ENCODE measurements around the gene MAPK7.

The MAPK7 gene

GRCh38 chr17:19377602-19378415 is 489 bp upstream of the MAPK7 start:
- peak; percentile 76 to 90 for DNase-seq (ENCODE audit: low read depth in 2 of 2, low spot score in 1 of 2)

DNA sequence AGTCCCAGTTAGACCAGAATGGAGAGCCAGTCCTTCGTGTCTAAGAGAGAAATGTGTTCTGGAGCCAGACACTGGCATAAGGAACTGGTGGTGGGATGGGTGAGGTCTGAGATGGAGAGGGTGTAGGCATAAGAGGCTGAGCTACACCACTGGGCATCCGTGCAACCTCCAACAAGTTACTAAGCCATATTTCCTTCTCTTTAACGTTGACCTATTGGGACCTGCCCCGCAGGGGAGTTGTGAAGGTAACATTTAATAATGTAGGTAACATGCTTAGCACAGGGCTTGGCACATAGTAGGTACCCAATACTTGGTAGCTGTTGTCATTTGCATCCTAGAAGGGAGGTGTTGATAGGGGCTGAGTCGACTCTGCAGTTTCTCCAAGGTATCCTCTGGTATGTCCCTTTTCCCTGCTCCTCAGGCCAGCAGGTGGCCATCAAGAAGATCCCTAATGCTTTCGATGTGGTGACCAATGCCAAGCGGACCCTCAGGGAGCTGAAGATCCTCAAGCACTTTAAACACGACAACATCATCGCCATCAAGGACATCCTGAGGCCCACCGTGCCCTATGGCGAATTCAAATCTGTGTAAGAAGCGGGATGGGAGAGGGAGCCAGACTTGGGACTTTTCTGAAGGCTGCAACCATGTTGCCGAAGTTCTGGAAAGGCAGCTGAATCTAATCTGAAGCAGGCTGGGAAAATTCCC is 1.2 kb downstream of the MAPK7 start:
- DNase-seq (ENCODE audit: low read depth in 2 of 2, low spot score in 1 of 2): no peak

- DNase-seq (ENCODE audit: low read depth in 2 of 2, low spot score in 1 of 2): no peak
These were observed 2.4 kb downstream of the MAPK7 start for GRCh38 chr17:19380481-19381301.

- DNase-seq (ENCODE audit: low read depth in 2 of 2, low spot score in 1 of 2): no peak
These were observed 3.1 kb downstream of the MAPK7 start for GRCh38 chr17:19381361-19381740.

DNA sequence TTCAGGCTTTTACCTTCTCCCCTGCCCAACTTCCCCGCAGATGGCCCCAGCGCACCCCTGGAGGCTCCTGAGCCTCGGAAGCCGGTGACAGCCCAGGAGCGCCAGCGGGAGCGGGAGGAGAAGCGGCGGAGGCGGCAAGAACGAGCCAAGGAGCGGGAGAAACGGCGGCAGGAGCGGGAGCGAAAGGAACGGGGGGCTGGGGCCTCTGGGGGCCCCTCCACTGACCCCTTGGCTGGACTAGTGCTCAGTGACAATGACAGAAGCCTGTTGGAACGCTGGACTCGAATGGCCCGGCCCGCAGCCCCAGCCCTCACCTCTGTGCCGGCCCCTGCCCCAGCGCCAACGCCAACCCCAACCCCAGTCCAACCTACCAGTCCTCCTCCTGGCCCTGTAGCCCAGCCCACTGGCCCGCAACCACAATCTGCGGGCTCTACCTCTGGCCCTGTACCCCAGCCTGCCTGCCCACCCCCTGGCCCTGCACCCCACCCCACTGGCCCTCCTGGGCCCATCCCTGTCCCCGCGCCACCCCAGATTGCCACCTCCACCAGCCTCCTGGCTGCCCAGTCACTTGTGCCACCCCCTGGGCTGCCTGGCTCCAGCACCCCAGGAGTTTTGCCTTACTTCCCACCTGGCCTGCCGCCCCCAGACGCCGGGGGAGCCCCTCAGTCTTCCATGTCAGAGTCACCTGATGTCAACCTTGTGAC is 3.6 kb downstream of the MAPK7 start:
- DNase-seq (ENCODE audit: low read depth in 2 of 2, low spot score in 1 of 2): no peak

GRCh38 chr17:19382531-19383444 is 4.5 kb downstream of the MAPK7 start:
- no peak for DNase-seq (ENCODE audit: low read depth in 2 of 2, low spot score in 1 of 2)

DNA sequence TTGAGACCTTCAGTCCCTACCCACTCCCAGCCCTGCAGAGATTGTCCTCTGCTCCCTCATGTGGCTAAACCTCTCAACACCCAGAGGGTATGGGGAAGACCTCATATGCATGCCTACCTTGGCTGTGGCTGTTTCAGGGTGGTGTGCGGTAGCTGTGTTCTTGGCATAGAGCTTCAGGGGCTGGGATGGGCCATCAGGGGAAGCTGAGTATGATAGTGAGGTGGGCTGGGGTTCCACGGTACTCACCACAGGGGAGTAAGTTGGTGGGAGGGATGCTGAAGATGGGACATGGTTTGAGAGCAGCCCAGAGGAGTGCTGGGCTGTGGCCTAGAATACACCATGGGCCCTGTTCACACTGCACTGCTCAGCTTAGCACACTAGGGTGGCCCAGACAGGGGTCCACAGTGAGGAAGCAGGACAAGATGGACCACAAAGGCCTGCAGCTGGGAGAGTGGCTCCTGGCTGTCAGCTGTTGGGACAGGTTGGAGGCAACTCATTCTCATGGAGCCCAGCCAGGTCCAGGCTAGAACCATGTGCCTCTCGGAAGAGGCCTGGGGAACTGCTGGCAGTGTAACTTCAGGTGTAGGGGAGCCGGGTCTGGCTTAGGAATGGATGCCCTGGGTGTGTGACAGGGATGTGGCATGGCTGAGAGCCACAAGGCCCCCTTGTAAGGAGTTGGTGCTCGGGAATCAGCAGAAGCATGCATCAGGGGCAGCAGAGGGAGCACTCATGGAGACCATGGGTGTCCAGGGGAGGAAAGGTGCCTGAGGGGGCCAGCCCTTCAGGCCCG is 5.6 kb downstream of the MAPK7 start:
- no peak for DNase-seq (ENCODE audit: low read depth in 2 of 2, low spot score in 1 of 2)

DNA sequence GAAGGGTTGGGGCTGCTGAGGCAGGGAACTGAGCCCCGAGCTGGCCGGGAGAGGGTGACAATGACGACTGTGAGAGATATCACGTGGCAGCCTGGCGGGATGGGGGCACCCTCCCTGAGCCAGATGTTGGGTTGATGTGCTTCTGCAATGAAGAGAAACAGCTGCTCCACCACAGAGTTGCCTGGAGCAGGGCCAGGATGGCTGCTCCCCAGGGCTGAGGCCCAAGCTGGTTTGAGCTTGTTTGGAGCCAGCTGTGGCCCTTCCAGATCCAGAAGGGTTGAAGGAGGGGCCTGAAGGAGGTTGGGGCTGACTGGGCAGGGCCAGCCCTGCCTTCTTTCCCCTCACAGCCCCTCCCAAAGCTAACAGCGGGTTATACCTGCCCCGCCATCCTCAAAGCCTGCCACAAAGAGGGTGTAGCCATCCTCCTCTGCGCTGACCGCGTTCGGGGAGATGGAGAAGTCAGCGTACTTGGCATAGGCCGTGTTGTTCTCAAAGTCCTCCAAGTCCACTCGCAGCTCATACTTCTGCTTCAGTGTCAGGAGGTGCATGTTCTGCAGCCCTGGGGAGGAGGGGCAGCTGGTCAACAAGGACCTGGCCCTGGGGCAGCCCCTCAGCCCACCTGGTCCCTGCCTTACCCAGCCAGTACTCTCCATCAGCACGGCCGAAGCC is 6.6 kb downstream of the MAPK7 start:
- no peak for DNase-seq (ENCODE audit: low read depth in 2 of 2, low spot score in 1 of 2)

DNA sequence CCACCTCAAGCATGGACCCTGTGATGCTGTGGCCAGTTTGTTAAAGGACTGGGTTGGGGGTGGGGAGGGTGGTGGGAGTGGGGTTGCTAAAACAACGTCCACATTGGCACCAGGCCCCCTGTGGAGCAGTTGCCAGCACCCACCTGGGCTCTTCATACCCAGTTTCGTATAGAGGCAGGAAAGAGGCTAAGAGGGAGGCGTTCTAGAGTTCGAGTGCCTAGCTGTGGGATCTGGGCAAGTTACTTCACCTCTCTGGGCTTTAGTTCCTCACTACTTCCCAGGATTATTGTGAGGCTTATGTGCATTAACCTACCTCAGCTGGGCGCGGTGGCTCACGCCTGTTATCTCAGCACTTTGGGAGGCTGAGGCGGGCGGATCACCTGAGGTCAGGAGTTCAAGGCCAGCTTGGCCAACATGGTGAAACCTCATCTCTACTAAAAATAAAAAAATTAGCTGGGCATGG is 7.3 kb downstream of the MAPK7 start:
- DNase-seq (ENCODE audit: low read depth in 2 of 2, low spot score in 1 of 2): no peak

DNA sequence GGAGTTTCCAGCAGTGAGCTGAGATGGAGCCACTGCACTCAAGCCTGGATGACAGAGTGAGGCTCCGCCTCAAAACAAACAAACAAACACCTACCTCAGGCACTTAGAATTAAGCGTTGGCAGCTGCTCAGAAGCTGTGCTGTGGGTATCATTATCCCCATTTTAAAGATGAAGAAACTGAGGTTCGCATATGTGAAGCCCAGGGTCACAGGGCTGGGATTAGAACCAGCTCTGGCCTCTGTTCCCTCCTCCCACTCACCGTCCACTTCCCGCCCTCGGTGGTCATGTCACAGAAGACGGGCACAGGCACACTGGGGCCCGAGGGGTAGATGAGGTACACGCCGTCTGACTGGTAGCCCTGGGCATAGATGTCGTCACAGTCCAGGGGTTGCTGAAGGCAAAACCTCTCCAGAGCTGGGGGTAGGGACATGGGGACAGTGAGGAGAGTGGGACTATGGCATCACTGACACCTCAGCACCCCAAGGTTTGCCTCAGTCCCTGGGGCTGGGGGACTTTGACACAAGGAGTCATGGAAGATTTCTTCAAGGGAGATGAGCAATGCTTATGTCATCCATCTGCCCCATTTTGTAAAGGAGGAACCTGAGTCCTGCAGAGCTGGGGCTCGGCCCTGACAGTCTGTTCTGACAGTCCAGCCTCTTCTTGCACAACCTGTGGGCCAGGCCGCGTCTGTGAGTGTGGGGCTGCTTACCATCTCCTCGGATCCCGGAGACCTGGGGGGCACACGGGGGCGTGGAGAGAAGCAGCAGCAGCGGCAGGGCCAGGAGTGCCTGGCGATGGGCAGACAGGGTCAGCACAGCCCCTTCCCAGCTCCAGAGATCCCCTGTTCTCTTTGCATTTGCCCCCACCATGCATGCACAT is 8.0 kb downstream of the MAPK7 start:
- DNase-seq (ENCODE audit: low read depth in 2 of 2, low spot score in 1 of 2): no peak

DNA sequence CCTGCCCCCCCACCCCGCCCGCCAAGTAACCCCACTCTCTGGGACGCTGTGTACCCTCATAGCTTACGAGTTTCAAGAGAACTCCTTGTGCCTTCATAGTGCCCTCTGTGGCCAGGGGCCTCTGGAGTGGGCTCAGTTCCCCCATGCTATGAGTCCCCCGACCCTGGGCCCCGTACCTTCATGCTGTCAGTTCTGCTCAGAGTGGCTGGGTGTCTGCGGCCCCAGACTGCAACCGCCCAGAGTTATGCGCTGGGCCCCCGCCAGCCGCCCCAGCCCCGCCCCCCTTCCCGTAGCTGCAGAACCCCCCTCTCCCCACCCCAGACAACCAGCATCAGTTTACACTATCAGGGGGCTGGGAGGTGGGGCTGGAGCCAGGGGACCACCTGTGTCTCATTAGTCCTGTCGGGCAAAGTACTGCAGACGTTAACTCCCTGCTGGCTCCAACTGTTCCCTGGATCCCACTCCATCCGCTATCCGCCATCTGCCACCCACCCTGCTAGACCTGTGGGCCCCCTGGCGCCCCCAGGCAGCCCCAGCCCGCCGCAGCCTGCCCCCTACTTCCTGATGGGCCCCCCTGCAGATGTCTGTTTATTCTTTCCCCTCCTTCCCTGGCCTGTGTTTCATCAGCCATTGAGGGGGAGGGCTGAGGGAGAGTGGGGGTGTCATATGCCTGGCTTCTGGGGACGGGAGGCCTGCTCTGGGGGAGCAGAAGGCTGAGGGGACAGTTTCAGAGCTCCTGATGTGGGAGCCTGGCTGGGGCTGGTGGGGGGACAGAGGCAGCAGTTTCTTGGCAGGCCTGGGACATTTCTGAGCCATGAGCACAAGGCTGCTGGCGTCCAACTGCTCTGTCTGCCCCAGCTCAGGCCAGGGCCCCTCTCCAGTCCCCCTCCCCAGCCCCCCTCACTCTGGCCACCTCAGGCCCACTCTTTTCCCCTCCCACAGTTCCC is 8.9 kb downstream of the MAPK7 start, which contains the start of gene MFAP4:
TSS of gene MFAP4 (minus strand) at position 217 of the 947 bp plus-strand sequence. CDS start at position 182, 35 bp downstream.
- DNase-seq (ENCODE audit: low read depth in 2 of 2, low spot score in 1 of 2): no peak

DNA sequence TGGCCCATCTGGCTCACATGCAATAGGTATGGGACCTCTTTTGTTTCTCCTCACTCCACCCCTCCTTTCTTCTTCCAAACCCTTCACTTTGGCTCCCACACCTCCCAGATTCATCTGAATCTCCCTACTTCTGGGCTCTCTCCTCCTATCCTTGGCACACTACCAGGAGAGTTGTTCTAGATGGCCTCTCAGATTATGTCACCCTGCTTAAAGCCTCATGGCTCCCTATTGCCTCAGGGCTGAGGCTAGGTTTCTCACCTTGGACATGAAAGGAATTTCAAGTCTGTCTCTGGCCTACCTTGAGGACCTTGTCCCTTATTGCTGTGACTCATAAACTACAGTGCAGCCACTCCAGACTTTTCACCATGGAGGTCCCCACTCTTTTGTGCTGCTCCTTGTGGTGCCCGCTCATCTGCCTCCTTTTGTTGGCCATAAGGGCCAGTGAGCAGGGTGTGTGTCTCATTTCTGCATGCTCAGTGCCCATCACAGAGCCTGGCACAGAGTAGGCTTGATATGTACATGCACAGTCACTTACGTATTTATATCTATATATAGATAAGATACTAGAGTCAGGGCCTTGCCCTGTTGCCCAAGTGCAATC is 9.7 kb downstream of the MAPK7 start:
- no peak for DNase-seq (ENCODE audit: low read depth in 2 of 2, low spot score in 1 of 2)

GRCh38 chr17:19388791-19389785 is 10.8 kb downstream of the MAPK7 start:
- no peak for DNase-seq (ENCODE audit: low read depth in 2 of 2, low spot score in 1 of 2)

DNA sequence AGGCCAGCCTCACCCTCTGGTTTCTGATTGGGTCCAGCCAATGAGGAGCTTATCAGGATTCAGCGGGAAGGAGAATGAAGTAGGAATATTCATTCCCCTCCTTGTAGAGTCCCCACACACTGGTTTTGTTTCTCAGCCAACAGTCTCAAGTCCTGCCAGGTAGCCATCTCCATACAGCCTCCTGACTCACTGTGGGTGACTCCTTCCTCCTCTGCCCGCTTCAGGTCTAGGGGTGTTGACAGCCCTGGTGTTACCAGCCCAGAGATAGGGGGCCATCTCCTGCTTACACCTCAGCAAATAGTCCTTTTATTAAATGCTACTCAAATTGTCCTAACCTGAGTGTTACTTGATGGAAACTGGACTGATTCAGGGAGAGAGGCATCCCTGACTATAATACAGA is 12.7 kb downstream of the MAPK7 start:
- no peak for DNase-seq (ENCODE audit: low read depth in 2 of 2, low spot score in 1 of 2)

DNA sequence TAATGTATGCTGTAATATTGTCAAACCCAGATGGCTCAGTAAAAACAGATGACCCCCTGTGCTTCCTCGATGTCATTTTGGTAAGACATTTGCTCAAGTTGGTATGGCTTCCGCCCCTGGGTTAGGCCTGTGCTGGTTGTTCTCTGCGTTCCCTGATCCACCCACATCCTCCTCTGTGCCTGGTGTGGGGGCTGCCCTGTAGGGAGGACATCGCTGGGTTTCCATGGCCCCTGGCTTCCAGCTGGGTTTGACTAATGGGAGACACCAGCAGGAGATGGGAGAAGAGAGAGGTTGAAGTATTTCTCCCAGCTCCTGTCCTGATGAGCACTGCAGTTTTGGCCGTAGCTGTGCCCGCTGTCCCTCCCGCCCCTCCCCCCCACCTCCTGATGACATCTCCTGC is 13.1 kb downstream of the MAPK7 start:
- no peak for DNase-seq (ENCODE audit: low read depth in 2 of 2, low spot score in 1 of 2)

All from stimulated activated CD8-positive, alpha-beta memory T cell treated with anti-CD3 and anti-CD28 coated beads, Interleukin-4, amount 100 ng/mL, for 4 hours (primary cell).